Measurements from ENCODE around the gene FAM210A. TPM values are rescaled to one million over a fixed set of nuclear protein-coding genes. Genes with fewer than 3 reads are reported as not detected.

Gene FAM210A
- total and polyA plus RNA-seq, 9 of the 15 experiments (the other 6 are each of a cell fraction or from before 2014, with no cell fraction given): 8.3 to 41.7 (median 19.1) TPM

DNA sequence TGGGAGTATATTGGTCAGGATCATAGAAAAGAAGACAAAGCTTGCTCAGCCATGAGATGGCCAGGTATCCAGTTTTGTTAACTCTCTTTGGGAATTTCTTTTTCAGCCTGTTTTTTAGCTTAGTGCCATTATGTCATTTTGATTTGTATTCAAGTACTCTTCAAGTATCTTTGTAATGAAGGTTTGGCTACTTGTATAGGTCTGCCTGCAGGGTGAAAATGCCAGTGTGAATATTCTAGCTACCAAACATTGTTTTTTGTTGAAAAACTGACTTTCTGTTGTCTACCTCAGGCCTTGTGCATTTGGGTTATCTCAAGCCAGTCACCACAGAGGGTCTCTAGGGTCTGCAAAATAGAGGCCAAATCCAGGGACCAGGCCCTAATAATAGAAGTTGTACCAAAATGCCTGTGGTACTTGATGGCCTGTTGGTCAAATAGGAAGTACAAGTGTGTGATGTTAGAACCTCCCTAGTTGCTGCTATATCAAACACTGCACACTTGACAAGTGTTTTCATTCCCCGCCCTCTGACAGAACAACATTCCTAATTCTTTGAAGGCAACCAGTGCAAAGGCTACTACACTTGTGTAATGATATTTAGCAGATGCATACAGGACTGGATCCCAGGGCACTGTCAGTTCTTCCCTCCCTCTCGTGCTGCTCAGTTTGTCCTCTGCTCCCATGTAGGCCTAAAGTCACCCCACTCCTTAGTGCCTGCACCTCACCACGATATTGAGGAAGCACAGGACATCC is 36.5 kb upstream of the FAM210A start:
- ChIA-PET POLR2A (no interaction called here), CTCF (ENCODE audit: low intra/inter-chr PET ratio) (no interaction called here)
- Histone ChIP-seq H3K27me3 (ENCODE audit: control insufficient read depth in 2 of 2, insufficient read depth in 2 of 2, low read length in 2 of 2) (no peaks in the 10 kb centered on the region), H3K4me1 (replicated peaks in 1 of 2; ENCODE audit: control insufficient read depth in 2 of 2, insufficient read depth in 2 of 2, low read length in 2 of 2) (no peaks in the 10 kb centered on the region), H3K4me2 (ENCODE audit: insufficient read depth, low read length) (no peak overlapping the region), H3K9me3 (replicated peaks; ENCODE audit: control insufficient read depth, insufficient read depth, low read depth, low read length) (no peaks in the 10 kb centered on the region; the same call in 1 of the 2 replicates), H2AFZ (ENCODE audit: low read depth, low read length) (no peak overlapping the region), H3K9ac (ENCODE audit: insufficient read depth in 1 of 2, low read depth in 2 of 2, low read length in 2 of 2) (no peak overlapping the region), H3K36me3 (ENCODE audit: control insufficient read depth, insufficient read depth, low read length) (peaks cover 4% of the 10 kb centered on the region; the same call in 2 of the 3 replicates), H3K9me1 (ENCODE audit: control insufficient read depth, insufficient read depth, low read length) (no peaks in the 10 kb centered on the region), H3K79me2 (ENCODE audit: control insufficient read depth, insufficient read depth, low read length) (no peaks in the 10 kb centered on the region), H4K20me1 (replicated peaks; ENCODE audit: control insufficient read depth, insufficient read depth, low read length) (no peaks in the 10 kb centered on the region), H3K4me3 (no peak overlapping the region), H3K27ac (ENCODE audit: extremely low read depth, low read depth, low read length) (no peak overlapping the region)
- ATAC-seq (no peak), FAIRE-seq (no peak), DNase-seq (ENCODE audit: extremely low read depth in 1 of 4, low spot score in 3 of 4) (no peak)
- BruUV-seq (replicated peaks): no TSS peak
- intact Hi-C loops (cut with micrococcal nuclease) (no loop called here), in situ Hi-C loops (cut with MboI) (no loop called here)
- WGBS (ENCODE audit: insufficient coverage, low coverage, missing lambda C conversion rate): 82% methylated on average over 3 of the region's 3 CpGs
- TF ChIP-seq RBM34 (IDR thresholded peaks at IDR 0.05; ENCODE audit: borderline replicate concordance, insufficient read depth, low read length) (no peak), ZFP36 (IDR thresholded peaks at IDR 0.05; ENCODE audit: low read depth, low read length, partially characterized antibody) (no peak), NR4A1 (CRISPR knock-in tag; IDR thresholded peaks at IDR 0.05) (no peak), NR4A1 (tag; IDR thresholded peaks at IDR 0.05) (no peak)
- TF ChIP-seq, protein P1, sequence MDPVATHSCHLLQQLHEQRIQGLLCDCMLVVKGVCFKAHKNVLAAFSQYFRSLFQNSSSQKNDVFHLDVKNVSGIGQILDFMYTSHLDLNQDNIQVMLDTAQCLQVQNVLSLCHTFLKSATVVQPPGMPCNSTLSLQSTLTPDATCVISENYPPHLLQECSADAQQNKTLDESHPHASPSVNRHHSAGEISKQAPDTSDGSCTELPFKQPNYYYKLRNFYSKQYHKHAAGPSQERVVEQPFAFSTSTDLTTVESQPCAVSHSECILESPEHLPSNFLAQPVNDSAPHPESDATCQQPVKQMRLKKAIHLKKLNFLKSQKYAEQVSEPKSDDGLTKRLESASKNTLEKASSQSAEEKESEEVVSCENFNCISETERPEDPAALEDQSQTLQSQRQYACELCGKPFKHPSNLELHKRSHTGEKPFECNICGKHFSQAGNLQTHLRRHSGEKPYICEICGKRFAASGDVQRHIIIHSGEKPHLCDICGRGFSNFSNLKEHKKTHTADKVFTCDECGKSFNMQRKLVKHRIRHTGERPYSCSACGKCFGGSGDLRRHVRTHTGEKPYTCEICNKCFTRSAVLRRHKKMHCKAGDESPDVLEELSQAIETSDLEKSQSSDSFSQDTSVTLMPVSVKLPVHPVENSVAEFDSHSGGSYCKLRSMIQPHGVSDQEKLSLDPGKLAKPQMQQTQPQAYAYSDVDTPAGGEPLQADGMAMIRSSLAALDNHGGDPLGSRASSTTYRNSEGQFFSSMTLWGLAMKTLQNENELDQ (CRISPR knock-in tag; IDR thresholded peaks at IDR 0.05; ENCODE audit: borderline replicate concordance): no peak
- TF ChIP-seq, protein P2, sequence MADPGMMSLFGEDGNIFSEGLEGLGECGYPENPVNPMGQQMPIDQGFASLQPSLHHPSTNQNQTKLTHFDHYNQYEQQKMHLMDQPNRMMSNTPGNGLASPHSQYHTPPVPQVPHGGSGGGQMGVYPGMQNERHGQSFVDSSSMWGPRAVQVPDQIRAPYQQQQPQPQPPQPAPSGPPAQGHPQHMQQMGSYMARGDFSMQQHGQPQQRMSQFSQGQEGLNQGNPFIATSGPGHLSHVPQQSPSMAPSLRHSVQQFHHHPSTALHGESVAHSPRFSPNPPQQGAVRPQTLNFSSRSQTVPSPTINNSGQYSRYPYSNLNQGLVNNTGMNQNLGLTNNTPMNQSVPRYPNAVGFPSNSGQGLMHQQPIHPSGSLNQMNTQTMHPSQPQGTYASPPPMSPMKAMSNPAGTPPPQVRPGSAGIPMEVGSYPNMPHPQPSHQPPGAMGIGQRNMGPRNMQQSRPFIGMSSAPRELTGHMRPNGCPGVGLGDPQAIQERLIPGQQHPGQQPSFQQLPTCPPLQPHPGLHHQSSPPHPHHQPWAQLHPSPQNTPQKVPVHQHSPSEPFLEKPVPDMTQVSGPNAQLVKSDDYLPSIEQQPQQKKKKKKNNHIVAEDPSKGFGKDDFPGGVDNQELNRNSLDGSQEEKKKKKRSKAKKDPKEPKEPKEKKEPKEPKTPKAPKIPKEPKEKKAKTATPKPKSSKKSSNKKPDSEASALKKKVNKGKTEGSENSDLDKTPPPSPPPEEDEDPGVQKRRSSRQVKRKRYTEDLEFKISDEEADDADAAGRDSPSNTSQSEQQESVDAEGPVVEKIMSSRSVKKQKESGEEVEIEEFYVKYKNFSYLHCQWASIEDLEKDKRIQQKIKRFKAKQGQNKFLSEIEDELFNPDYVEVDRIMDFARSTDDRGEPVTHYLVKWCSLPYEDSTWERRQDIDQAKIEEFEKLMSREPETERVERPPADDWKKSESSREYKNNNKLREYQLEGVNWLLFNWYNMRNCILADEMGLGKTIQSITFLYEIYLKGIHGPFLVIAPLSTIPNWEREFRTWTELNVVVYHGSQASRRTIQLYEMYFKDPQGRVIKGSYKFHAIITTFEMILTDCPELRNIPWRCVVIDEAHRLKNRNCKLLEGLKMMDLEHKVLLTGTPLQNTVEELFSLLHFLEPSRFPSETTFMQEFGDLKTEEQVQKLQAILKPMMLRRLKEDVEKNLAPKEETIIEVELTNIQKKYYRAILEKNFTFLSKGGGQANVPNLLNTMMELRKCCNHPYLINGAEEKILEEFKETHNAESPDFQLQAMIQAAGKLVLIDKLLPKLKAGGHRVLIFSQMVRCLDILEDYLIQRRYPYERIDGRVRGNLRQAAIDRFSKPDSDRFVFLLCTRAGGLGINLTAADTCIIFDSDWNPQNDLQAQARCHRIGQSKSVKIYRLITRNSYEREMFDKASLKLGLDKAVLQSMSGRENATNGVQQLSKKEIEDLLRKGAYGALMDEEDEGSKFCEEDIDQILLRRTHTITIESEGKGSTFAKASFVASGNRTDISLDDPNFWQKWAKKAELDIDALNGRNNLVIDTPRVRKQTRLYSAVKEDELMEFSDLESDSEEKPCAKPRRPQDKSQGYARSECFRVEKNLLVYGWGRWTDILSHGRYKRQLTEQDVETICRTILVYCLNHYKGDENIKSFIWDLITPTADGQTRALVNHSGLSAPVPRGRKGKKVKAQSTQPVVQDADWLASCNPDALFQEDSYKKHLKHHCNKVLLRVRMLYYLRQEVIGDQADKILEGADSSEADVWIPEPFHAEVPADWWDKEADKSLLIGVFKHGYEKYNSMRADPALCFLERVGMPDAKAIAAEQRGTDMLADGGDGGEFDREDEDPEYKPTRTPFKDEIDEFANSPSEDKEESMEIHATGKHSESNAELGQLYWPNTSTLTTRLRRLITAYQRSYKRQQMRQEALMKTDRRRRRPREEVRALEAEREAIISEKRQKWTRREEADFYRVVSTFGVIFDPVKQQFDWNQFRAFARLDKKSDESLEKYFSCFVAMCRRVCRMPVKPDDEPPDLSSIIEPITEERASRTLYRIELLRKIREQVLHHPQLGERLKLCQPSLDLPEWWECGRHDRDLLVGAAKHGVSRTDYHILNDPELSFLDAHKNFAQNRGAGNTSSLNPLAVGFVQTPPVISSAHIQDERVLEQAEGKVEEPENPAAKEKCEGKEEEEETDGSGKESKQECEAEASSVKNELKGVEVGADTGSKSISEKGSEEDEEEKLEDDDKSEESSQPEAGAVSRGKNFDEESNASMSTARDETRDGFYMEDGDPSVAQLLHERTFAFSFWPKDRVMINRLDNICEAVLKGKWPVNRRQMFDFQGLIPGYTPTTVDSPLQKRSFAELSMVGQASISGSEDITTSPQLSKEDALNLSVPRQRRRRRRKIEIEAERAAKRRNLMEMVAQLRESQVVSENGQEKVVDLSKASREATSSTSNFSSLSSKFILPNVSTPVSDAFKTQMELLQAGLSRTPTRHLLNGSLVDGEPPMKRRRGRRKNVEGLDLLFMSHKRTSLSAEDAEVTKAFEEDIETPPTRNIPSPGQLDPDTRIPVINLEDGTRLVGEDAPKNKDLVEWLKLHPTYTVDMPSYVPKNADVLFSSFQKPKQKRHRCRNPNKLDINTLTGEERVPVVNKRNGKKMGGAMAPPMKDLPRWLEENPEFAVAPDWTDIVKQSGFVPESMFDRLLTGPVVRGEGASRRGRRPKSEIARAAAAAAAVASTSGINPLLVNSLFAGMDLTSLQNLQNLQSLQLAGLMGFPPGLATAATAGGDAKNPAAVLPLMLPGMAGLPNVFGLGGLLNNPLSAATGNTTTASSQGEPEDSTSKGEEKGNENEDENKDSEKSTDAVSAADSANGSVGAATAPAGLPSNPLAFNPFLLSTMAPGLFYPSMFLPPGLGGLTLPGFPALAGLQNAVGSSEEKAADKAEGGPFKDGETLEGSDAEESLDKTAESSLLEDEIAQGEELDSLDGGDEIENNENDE (IDR thresholded peaks at IDR 0.05; ENCODE audit: low read depth, low read length): no peak

Data from K562 (cell line).